ENCODE measurements around the gene GP5. TPM values are rescaled to one million over a fixed set of nuclear protein-coding genes. Genes with fewer than 3 reads are reported as not detected.

The GP5 gene
- total RNA-seq, 3 donors from 2014 or later (not counting 1 experiment from before 2014, with no cell fraction given), result 0.63 to 0.88 (median 0.80) TPM

DNA sequence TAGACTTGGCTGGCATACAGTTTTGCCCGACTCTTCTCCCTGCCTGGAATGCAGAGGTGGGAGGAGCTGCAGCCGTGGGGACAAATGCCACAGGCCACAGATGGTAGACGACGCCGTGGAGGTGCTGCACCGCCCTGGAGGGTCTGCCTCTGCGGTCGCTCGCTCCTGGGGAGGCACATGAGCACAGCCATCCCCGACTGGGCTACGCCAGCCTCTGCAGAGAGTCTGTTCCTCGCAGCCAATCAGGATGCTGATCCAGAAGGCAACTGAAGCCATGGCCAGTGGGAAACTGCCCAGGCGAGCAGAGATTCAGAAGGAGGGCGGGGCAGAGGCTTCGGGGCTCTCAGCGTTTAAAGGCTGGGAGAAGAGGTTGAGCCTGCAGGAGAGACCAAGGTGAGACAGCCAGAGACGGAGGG lies 17.6 kb downstream of the GP5 start:
- no peaks in the 10 kb centered on the region for H3K9me3 Mint-ChIP-seq
- intact Hi-C loops (cut with micrococcal nuclease), result no loop called here
- no peak overlapping the region for H3K27ac ChIP-seq (ENCODE audit: low read length)
- no peak overlapping the region for H3K4me3 Mint-ChIP-seq
- H3K4me1 Mint-ChIP-seq, result no peaks in the 10 kb centered on the region
- DNase-seq (no peak), ATAC-seq (no peak)
- no peaks in the 10 kb centered on the region for H3K27me3 ChIP-seq (ENCODE audit: control insufficient read depth, insufficient read depth, low read length)
- no peak overlapping the region for H3K27ac Mint-ChIP-seq
- no peak for TF ChIP-seq CTCF (IDR thresholded peaks at IDR 0.05)
- H3K27me3 Mint-ChIP-seq (ENCODE audit: low read depth in 2 of 2), result peaks cover 16 to 26% of the 10 kb centered on the region in 2 donors
- no peaks in the 10 kb centered on the region for H3K36me3 Mint-ChIP-seq
- no peaks in the 10 kb centered on the region for H3K4me1 ChIP-seq (ENCODE audit: control insufficient read depth, insufficient read depth, low read length)
- H3K36me3 ChIP-seq (ENCODE audit: control insufficient read depth, insufficient read depth, low read length), result no peaks in the 10 kb centered on the region
- 78% methylated on average over 17 of the region's 17 CpGs for WGBS (ENCODE audit: insufficient coverage)
- no peaks in the 10 kb centered on the region for H3K9me3 ChIP-seq (ENCODE audit: control insufficient read depth, insufficient read depth, low read length)
- no peak overlapping the region for H3K4me3 ChIP-seq (ENCODE audit: low read length)

GRCh38 chr3:194380326-194380725 lies 18.7 kb downstream of the GP5 start:
- WGBS (ENCODE audit: insufficient coverage), result 85% methylated on average over 7 of the region's 7 CpGs
- Histone ChIP-seq H3K9me3 (ENCODE audit: control insufficient read depth, insufficient read depth, low read length) (no peaks in the 10 kb centered on the region), H3K36me3 (ENCODE audit: control insufficient read depth, insufficient read depth, low read length) (no peaks in the 10 kb centered on the region), H3K27ac (ENCODE audit: low read length) (no peak overlapping the region), H3K27me3 (ENCODE audit: control insufficient read depth, insufficient read depth, low read length) (no peaks in the 10 kb centered on the region), H3K4me3 (ENCODE audit: low read length) (no peak overlapping the region), H3K4me1 (ENCODE audit: control insufficient read depth, insufficient read depth, low read length) (no peaks in the 10 kb centered on the region)
- TF ChIP-seq CTCF (IDR thresholded peaks at IDR 0.05), result no peak
- H3K27me3 Mint-ChIP-seq (ENCODE audit: low read depth in 2 of 2), result peaks cover 16 to 26% of the 10 kb centered on the region in 2 donors
- DNase-seq (no peak), ATAC-seq (no peak)
- no peaks in the 10 kb centered on the region for H3K4me1 Mint-ChIP-seq
- H3K9me3 Mint-ChIP-seq, result no peaks in the 10 kb centered on the region
- H3K36me3 Mint-ChIP-seq, result no peaks in the 10 kb centered on the region
- intact Hi-C loops (cut with micrococcal nuclease), result no loop called here
- H3K4me3 Mint-ChIP-seq, result no peak overlapping the region
- no peak overlapping the region for H3K27ac Mint-ChIP-seq

DNA sequence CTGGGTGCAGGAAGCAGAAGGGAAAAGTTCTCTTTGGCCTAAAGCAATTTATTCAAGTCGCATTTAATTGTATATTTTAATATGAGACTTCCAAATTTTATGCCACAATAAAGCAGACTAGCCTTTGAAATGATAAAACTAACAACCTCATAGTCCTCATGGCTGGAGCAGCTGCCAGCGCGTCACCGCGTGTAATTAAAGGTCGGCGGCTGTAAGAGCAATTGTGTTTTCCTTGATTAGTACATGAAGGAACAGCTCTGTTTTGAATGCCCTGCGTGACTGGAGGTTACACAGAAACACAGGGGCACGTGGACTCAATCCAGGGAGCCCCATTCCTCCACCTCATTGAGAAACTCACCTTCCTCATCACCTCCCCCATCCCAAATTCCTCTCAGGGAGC lies 19.4 kb downstream of the GP5 start:
- no peaks in the 10 kb centered on the region for H3K9me3 Mint-ChIP-seq
- ATAC-seq, result no peak
- no peak overlapping the region for H3K4me3 Mint-ChIP-seq
- H3K4me1 ChIP-seq (ENCODE audit: control insufficient read depth, insufficient read depth, low read length), result no peaks in the 10 kb centered on the region
- DNase-seq, result no peak
- 83% methylated on average over 8 of the region's 9 CpGs for WGBS (ENCODE audit: insufficient coverage)
- TF ChIP-seq CTCF (IDR thresholded peaks at IDR 0.05), result no peak
- peaks cover 18 to 26% of the 10 kb centered on the region in 2 donors for H3K27me3 Mint-ChIP-seq (ENCODE audit: low read depth in 2 of 2)
- no peak overlapping the region for H3K4me3 ChIP-seq (ENCODE audit: low read length)
- H3K36me3 Mint-ChIP-seq, result no peaks in the 10 kb centered on the region
- H3K4me1 Mint-ChIP-seq, result no peaks in the 10 kb centered on the region
- H3K9me3 ChIP-seq (ENCODE audit: control insufficient read depth, insufficient read depth, low read length), result no peaks in the 10 kb centered on the region
- H3K36me3 ChIP-seq (ENCODE audit: control insufficient read depth, insufficient read depth, low read length), result no peaks in the 10 kb centered on the region
- H3K27ac Mint-ChIP-seq, result no peak overlapping the region
- intact Hi-C loops (cut with micrococcal nuclease), result no loop called here
- no peaks in the 10 kb centered on the region for H3K27me3 ChIP-seq (ENCODE audit: control insufficient read depth, insufficient read depth, low read length)
- H3K27ac ChIP-seq (ENCODE audit: low read length), result no peak overlapping the region

DNA sequence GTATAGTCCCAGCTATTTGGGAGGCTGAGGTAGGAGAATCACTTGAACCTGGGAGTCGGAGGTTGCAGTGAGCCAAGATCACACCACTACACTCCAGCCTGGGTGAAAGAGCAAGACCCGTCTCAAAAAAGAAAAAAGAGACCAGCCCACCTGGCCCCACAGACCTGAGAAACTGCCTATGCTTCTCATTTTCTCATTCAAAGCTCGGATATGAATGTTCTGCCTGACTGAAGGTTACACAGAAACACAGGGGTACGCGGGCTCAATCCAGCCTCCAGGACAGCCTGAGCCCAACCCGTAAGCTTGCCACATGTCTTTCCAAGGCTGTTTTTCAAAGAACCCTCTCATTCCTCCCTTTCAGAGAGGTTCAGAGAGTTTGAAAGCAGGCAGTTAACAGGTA lies 19.8 kb downstream of the GP5 start:
- peaks cover 18 to 26% of the 10 kb centered on the region in 2 donors for H3K27me3 Mint-ChIP-seq (ENCODE audit: low read depth in 2 of 2)
- H3K9me3 Mint-ChIP-seq, result no peaks in the 10 kb centered on the region
- H3K4me3 Mint-ChIP-seq, result no peak overlapping the region
- 90% methylated on average over 6 of the region's 6 CpGs for WGBS (ENCODE audit: insufficient coverage)
- H3K4me1 Mint-ChIP-seq, result no peaks in the 10 kb centered on the region
- no peaks in the 10 kb centered on the region for H3K36me3 ChIP-seq (ENCODE audit: control insufficient read depth, insufficient read depth, low read length)
- no peak for DNase-seq
- TF ChIP-seq CTCF (IDR thresholded peaks at IDR 0.05), result no peak
- H3K9me3 ChIP-seq (ENCODE audit: control insufficient read depth, insufficient read depth, low read length), result no peaks in the 10 kb centered on the region
- H3K27ac Mint-ChIP-seq, result no peak overlapping the region
- no peaks in the 10 kb centered on the region for H3K36me3 Mint-ChIP-seq
- no peak overlapping the region for H3K4me3 ChIP-seq (ENCODE audit: low read length)
- ATAC-seq, result no peak
- no peak overlapping the region for H3K27ac ChIP-seq (ENCODE audit: low read length)
- intact Hi-C loops (cut with micrococcal nuclease), result no loop called here
- no peaks in the 10 kb centered on the region for H3K27me3 ChIP-seq (ENCODE audit: control insufficient read depth, insufficient read depth, low read length)
- H3K4me1 ChIP-seq (ENCODE audit: control insufficient read depth, insufficient read depth, low read length), result no peaks in the 10 kb centered on the region

All from natural killer cell (primary cell).